Activated CD4-positive, alpha-beta T cell treated with anti-CD3 and anti-CD28 coated beads, Interleukin-2, amount 50 U/mL, for 24 hours (primary cell): ENCODE measurements around the gene CNTRL.
"Not testable (repeated sequence)": the region's sequence is repeated elsewhere in the genome, so short reads cannot be mapped to it uniquely, and the experiment has no call there.

Source experiments
- DNase-seq, 2 donors: peaks; one replicate each; pipeline ENCODE4 v3.0.0-alpha.2; 2020; ENCODE audit warnings: low read depth in 1 of 2, low spot score in 1 of 2

Gene CNTRL

GRCh38 chr9:121071756-121072421, 2.9 kb upstream of the CNTRL start:
- no peak for DNase-seq

- no peak for DNase-seq
Measured at GRCh38 chr9:121073038-121073437, 1.7 kb upstream of the CNTRL start.

GRCh38 chr9:121075251-121076036, 689 bp downstream of the CNTRL start:
- DNase-seq: peak in 1 of 2 donors; percentile 13

- DNase-seq: no peak
Measured at GRCh38 chr9:121082075-121082474, 7.3 kb downstream of the CNTRL start.

GRCh38 chr9:121085661-121086060, 10.9 kb downstream of the CNTRL start:
- no peak for DNase-seq

GRCh38 chr9:121088576-121088975, 13.8 kb downstream of the CNTRL start:
- DNase-seq: no peak

GRCh38 chr9:121090743-121091142, 16.0 kb downstream of the CNTRL start:
- not testable (repeated sequence) for DNase-seq

GRCh38 chr9:121095057-121095456, 20.3 kb downstream of the CNTRL start:
- no peak for DNase-seq

GRCh38 chr9:121098567-121099198, 23.9 kb downstream of the CNTRL start:
- no peak for DNase-seq

- DNase-seq: not testable (repeated sequence)
Measured at GRCh38 chr9:121104054-121104453, 29.3 kb downstream of the CNTRL start.

GRCh38 chr9:121105531-121105930, 30.8 kb downstream of the CNTRL start:
- no peak for DNase-seq

- no peak for DNase-seq
Measured at GRCh38 chr9:121107029-121107428, 32.3 kb downstream of the CNTRL start.

GRCh38 chr9:121107881-121108280, 33.1 kb downstream of the CNTRL start:
- no peak for DNase-seq

GRCh38 chr9:121115466-121115865, 40.7 kb downstream of the CNTRL start:
- DNase-seq: no peak

- no peak for DNase-seq
Measured at GRCh38 chr9:121118266-121118665, 43.5 kb downstream of the CNTRL start.

- no peak for DNase-seq
Measured at GRCh38 chr9:121120386-121120785, 45.6 kb downstream of the CNTRL start.

- DNase-seq: peak; percentile 81 to 92
Measured at GRCh38 chr9:121121582-121122087, 46.9 kb downstream of the CNTRL start.

- no peak for DNase-seq
Measured at GRCh38 chr9:121122246-121123032, 47.7 kb downstream of the CNTRL start.

GRCh38 chr9:121123816-121124535, 49.2 kb downstream of the CNTRL start:
- DNase-seq: no peak

GRCh38 chr9:121125590-121125989, 50.8 kb downstream of the CNTRL start:
- no peak for DNase-seq
